HG03280 (cell line): ENCODE data around the gene TUBAL3.
A peak's percentile ranks its signal among the peaks of the same experiment; 100 is the strongest.
"Not testable (repeated sequence)": the region's sequence is repeated elsewhere in the genome, so short reads cannot be mapped to it uniquely, and the experiment has no call there.

Source experiments
- ATAC-seq: cut with Tn5 transposase; IDR thresholded peaks from one replicate; pipeline ENCODE4 v1.9.1; 2021; ENCODE audit warnings: mild to moderate bottlenecking, moderate library complexity; ENCODE audit not compliant: unreplicated experiment

Gene TUBAL3

GRCh38 chr10:5424751-5425150 lies 20.1 kb upstream of the TUBAL3 start:
- no peak for ATAC-seq

GRCh38 chr10:5423771-5424170 lies 19.1 kb upstream of the TUBAL3 start:
- no peak for ATAC-seq

GRCh38 chr10:5419466-5420094 lies 15.0 kb upstream of the TUBAL3 start:
- ATAC-seq: no peak

- ATAC-seq: no peak
Observed at GRCh38 chr10:5418584-5418983, 14.0 kb upstream of the TUBAL3 start.

GRCh38 chr10:5416981-5417380 lies 12.4 kb upstream of the TUBAL3 start:
- no peak for ATAC-seq

- ATAC-seq: peak; percentile 3
Observed at GRCh38 chr10:5413012-5413938, 8.6 kb upstream of the TUBAL3 start.

GRCh38 chr10:5412277-5412941 lies 7.8 kb upstream of the TUBAL3 start, which contains the start of gene NET1:
Gene NET1, plus strand, starts transcription at chr10:5412557. Its CDS starts 136 bp downstream, at chr10:5412693.
- peak; percentile 98 for ATAC-seq

- ATAC-seq: peak; percentile 8
Observed at GRCh38 chr10:5411941-5412276, 7.3 kb upstream of the TUBAL3 start.

GRCh38 chr10:5410787-5411186 lies 6.2 kb upstream of the TUBAL3 start:
- not testable (repeated sequence) for ATAC-seq

GRCh38 chr10:5406918-5407317 lies 2.3 kb upstream of the TUBAL3 start:
- ATAC-seq: no peak

- no peak for ATAC-seq
Observed at GRCh38 chr10:5402798-5403197, 1.8 kb downstream of the TUBAL3 start.

- no peak for ATAC-seq
Observed at GRCh38 chr10:5400468-5401240, 4.0 kb downstream of the TUBAL3 start.

- no peak for ATAC-seq
Observed at GRCh38 chr10:5399332-5399731, 5.3 kb downstream of the TUBAL3 start.

- ATAC-seq: no peak
Observed at GRCh38 chr10:5396556-5397300, 7.9 kb downstream of the TUBAL3 start.

- ATAC-seq: no peak
Observed at GRCh38 chr10:5395168-5395567, 9.5 kb downstream of the TUBAL3 start.

- ATAC-seq: no peak
Observed at GRCh38 chr10:5393529-5393928, 11.1 kb downstream of the TUBAL3 start.

- ATAC-seq: no peak
Observed at GRCh38 chr10:5391790-5392189, 12.8 kb downstream of the TUBAL3 start.

- no peak for ATAC-seq
Observed at GRCh38 chr10:5390607-5391205, 13.9 kb downstream of the TUBAL3 start.

GRCh38 chr10:5387169-5387568 lies 17.5 kb downstream of the TUBAL3 start:
- ATAC-seq: no peak

- no peak for ATAC-seq
Observed at GRCh38 chr10:5385224-5385623, 19.4 kb downstream of the TUBAL3 start.
